A673 (cell line): Measurements from ENCODE around the gene OMD.

ENCODE experiments used
- EZH2 ChIP-seq: fragments of 200-600 bp; sonication (generic); IDR thresholded peaks from 2 replicates; pipeline ENCODE4 v1.6.1; 2017; ENCODE audit warnings: borderline replicate concordance, low read depth, mild to moderate bottlenecking, mixed read lengths, antibody characterized with exemption, low read length; ENCODE audit not compliant: poor library complexity, severe bottlenecking
- TF ChIP-seq, protein P1 (sequence below): fragments of 300-800, 200-600 bp; sonication (generic); conservative IDR thresholded peaks from 2 replicates; pipeline ENCODE4 v1.5.1; 2017; ENCODE audit warnings: low read depth, mild to moderate bottlenecking, antibody characterized with exemption, low read length, moderate library complexity, mixed read lengths

DNA sequence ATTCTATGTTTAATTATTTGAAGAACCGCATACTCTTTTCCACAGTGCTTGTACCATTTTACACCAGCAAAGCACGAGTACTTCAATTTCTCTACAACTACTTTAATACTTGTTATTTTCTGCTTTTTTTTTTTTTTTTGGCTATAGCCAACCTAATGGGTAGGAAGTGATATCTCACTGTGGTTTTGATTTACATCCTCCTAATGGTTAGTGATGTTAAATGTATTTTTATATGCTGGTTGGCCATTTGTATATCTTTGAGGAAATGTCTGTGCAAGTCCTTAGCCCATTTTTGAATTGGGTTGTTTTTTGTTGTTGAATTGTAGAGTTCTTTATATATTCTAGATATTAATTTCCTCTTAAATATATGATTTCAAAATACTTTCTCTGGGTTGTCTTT is 42.5 kb downstream of the OMD start:
- TF ChIP-seq, protein P1, sequence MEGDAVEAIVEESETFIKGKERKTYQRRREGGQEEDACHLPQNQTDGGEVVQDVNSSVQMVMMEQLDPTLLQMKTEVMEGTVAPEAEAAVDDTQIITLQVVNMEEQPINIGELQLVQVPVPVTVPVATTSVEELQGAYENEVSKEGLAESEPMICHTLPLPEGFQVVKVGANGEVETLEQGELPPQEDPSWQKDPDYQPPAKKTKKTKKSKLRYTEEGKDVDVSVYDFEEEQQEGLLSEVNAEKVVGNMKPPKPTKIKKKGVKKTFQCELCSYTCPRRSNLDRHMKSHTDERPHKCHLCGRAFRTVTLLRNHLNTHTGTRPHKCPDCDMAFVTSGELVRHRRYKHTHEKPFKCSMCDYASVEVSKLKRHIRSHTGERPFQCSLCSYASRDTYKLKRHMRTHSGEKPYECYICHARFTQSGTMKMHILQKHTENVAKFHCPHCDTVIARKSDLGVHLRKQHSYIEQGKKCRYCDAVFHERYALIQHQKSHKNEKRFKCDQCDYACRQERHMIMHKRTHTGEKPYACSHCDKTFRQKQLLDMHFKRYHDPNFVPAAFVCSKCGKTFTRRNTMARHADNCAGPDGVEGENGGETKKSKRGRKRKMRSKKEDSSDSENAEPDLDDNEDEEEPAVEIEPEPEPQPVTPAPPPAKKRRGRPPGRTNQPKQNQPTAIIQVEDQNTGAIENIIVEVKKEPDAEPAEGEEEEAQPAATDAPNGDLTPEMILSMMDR, result no peak
- no peak for TF ChIP-seq EZH2
